ENCODE data around the gene ADAMTS7.
"Not testable (repeated sequence)": the region's sequence is repeated elsewhere in the genome, so short reads cannot be mapped to it uniquely, and the experiment has no call there.

Gene ADAMTS7

GRCh38 chr15:78775472-78775871 is 35.8 kb downstream of the ADAMTS7 start:
- DNase-seq (ENCODE audit: low spot score) = no peak
- H2AFZ ChIP-seq (ENCODE audit: low read length) = no peak overlapping the region
- WGBS, 2 donors (ENCODE audit: extremely low coverage in 2 of 2, insufficient read length in 2 of 2, insufficient replicate concordance in 1 of 2) = no CpG with 5 or more reads among the region's 8 CpGs

DNA sequence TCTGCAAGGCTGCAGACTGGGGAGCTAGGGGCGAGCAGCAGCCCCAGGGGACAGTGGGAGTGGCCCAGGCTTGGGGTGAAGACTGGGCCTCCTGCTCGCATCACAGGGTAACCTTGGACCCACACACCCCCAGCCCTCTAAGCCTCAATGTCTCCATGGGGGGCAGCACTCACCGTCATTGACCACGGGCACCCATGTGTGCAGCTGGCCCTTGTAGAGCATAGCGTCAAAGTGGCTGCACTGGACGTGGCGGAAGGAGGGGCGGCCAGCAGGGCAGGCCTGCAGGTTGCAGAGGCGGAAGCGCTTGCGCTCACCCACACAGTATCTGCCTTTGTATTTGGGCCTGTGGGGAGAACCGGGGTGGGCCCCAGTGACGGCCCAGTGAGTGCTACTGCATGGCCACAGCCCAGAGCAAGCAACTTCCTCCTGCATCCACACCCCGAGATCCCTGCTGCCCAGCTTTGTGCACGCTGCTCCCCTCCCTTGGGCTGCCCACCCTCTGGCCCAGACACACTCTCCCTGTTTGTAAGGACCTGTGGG is 36.7 kb downstream of the ADAMTS7 start:
- H3K4me3 ChIP-seq (ENCODE audit: low read length in 2 of 2); H2BK15ac ChIP-seq (ENCODE audit: low read length); H2AFZ ChIP-seq (ENCODE audit: low read length); H3K27ac ChIP-seq (replicated peaks; ENCODE audit: low read length); H2BK120ac ChIP-seq (ENCODE audit: low read depth, low read length); H2BK12ac ChIP-seq (ENCODE audit: low read length); H3K9me3 ChIP-seq (replicated peaks in 1 of 2; ENCODE audit: control insufficient read depth in 2 of 2, insufficient read depth in 1 of 2, low read depth in 1 of 2, low read length in 2 of 2); H3K27me3 ChIP-seq (ENCODE audit: control insufficient read depth in 3 of 3, insufficient read depth in 3 of 3, low read depth in 1 of 3, low read length in 3 of 3); H4K91ac ChIP-seq (ENCODE audit: low read depth, low read length, poor library complexity); H3K9ac ChIP-seq (ENCODE audit: low read depth, low read length, poor library complexity); DNase-seq (ENCODE audit: low spot score); H2BK5ac ChIP-seq (ENCODE audit: low read length); H3K36me3 ChIP-seq (replicated peaks in 1 of 2; ENCODE audit: control insufficient read depth in 2 of 2, insufficient read depth in 2 of 2, low read length in 2 of 2); H3K4me1 ChIP-seq (ENCODE audit: control insufficient read depth in 2 of 2, insufficient read depth in 1 of 2, low read depth in 1 of 2, low read length in 2 of 2); H3K4me2 ChIP-seq (ENCODE audit: insufficient read depth, low read length, poor library complexity, severe bottlenecking); H3K79me1 ChIP-seq (ENCODE audit: low read depth, low read length); H3K4ac ChIP-seq (ENCODE audit: low read length); H2AK5ac ChIP-seq (ENCODE audit: low read depth, low read length): not testable (repeated sequence)
- Histone ChIP-seq H3K18ac (ENCODE audit: low read length) (peak overlapping the region; percentile 64), H4K8ac (ENCODE audit: low read depth, low read length) (peak overlapping the region; percentile 43), H3K14ac (ENCODE audit: low read length) (peak overlapping the region; percentile 56), H3K23ac (ENCODE audit: low read depth, low read length, poor library complexity) (peak overlapping the region; percentile 43)
- no CpG with 5 or more reads among the region's 15 CpGs for WGBS, 2 donors (ENCODE audit: extremely low coverage in 2 of 2, insufficient read length in 2 of 2, insufficient replicate concordance in 1 of 2)

More at GRCh38 chr15:78775472-78775871, 35.8 kb downstream of the ADAMTS7 start:
- Histone ChIP-seq H2BK120ac (ENCODE audit: low read depth, low read length) (no peak overlapping the region), H3K14ac (ENCODE audit: low read length) (no peak overlapping the region), H3K4ac (ENCODE audit: low read length) (no peak overlapping the region), H2AK5ac (ENCODE audit: low read depth, low read length) (no peak overlapping the region), H4K8ac (ENCODE audit: low read depth, low read length) (no peak overlapping the region), H3K27me3 (ENCODE audit: control insufficient read depth in 3 of 3, insufficient read depth in 3 of 3, low read depth in 1 of 3, low read length in 3 of 3) (no peaks in the 10 kb centered on the region), H2BK5ac (ENCODE audit: low read length) (no peak overlapping the region), H2BK15ac (ENCODE audit: low read length) (no peak overlapping the region), H3K9ac (ENCODE audit: low read depth, low read length, poor library complexity) (no peak overlapping the region), H3K9me3 (replicated peaks in 1 of 2; ENCODE audit: control insufficient read depth in 2 of 2, insufficient read depth in 1 of 2, low read depth in 1 of 2, low read length in 2 of 2) (no peaks in the 10 kb centered on the region), H3K27ac (replicated peaks; ENCODE audit: low read length) (no peak overlapping the region), H3K4me3 (ENCODE audit: low read length in 2 of 2) (no peak overlapping the region), H3K36me3 (replicated peaks in 1 of 2; ENCODE audit: control insufficient read depth in 2 of 2, insufficient read depth in 2 of 2, low read length in 2 of 2) (peaks cover 5 to 7% of the 10 kb centered on the region in 2 donors), H3K4me2 (ENCODE audit: insufficient read depth, low read length, poor library complexity, severe bottlenecking) (no peak overlapping the region), H4K91ac (ENCODE audit: low read depth, low read length, poor library complexity) (no peak overlapping the region), H2BK12ac (ENCODE audit: low read length) (no peak overlapping the region), H3K4me1 (ENCODE audit: control insufficient read depth in 2 of 2, insufficient read depth in 1 of 2, low read depth in 1 of 2, low read length in 2 of 2) (no peaks in the 10 kb centered on the region), H3K18ac (ENCODE audit: low read length) (no peak overlapping the region), H3K23ac (ENCODE audit: low read depth, low read length, poor library complexity) (no peak overlapping the region), H3K79me1 (ENCODE audit: low read depth, low read length) (peaks cover 5% of the 10 kb centered on the region)

DNA sequence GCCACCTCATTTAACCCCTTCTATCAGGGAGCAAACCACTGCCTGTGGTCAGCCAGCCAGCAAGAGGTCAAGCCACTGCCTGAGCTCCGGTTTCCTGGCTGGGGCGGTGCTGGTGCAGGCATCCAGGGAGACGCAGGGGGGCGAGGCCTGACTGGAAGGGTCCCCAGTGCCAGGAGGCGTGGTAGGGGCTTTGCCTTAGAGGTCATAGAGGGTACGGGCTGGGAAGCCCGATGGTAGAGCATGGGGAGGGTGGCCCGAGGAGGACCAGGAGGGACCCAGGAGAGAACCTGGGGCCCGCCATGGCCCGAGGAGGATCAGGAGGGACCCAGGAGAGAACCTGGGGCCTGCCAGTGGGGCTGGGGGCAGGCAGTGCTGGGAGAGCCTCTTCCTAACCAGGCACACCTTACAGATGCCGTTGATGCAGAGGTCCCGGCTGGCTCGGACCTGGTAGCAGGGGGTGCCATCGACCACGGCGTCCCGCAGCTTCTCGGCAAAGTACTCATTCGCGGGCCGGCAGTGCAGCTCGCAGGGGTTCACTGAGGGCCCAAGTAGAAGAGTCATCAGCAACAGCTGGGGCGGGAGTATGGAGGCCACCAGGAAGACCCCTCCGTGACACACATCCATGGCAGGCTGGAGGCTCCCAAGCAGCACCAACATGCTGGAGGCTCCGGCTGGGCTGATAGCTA is 37.4 kb downstream of the ADAMTS7 start:
- not testable (repeated sequence) for H3K4me3 ChIP-seq (ENCODE audit: low read length in 2 of 2); H4K8ac ChIP-seq (ENCODE audit: low read depth, low read length); H3K36me3 ChIP-seq (replicated peaks in 1 of 2; ENCODE audit: control insufficient read depth in 2 of 2, insufficient read depth in 2 of 2, low read length in 2 of 2); H3K18ac ChIP-seq (ENCODE audit: low read length); H3K4ac ChIP-seq (ENCODE audit: low read length); H2BK5ac ChIP-seq (ENCODE audit: low read length); H3K27ac ChIP-seq (replicated peaks; ENCODE audit: low read length); H3K23ac ChIP-seq (ENCODE audit: low read depth, low read length, poor library complexity); H2BK12ac ChIP-seq (ENCODE audit: low read length); H3K79me1 ChIP-seq (ENCODE audit: low read depth, low read length); H4K91ac ChIP-seq (ENCODE audit: low read depth, low read length, poor library complexity); DNase-seq (ENCODE audit: low spot score); H2AFZ ChIP-seq (ENCODE audit: low read length); H3K9me3 ChIP-seq (replicated peaks in 1 of 2; ENCODE audit: control insufficient read depth in 2 of 2, insufficient read depth in 1 of 2, low read depth in 1 of 2, low read length in 2 of 2); H3K14ac ChIP-seq (ENCODE audit: low read length); H3K4me2 ChIP-seq (ENCODE audit: insufficient read depth, low read length, poor library complexity, severe bottlenecking); H3K9ac ChIP-seq (ENCODE audit: low read depth, low read length, poor library complexity); H2AK5ac ChIP-seq (ENCODE audit: low read depth, low read length); H2BK120ac ChIP-seq (ENCODE audit: low read depth, low read length); H2BK15ac ChIP-seq (ENCODE audit: low read length); H3K4me1 ChIP-seq (ENCODE audit: control insufficient read depth in 2 of 2, insufficient read depth in 1 of 2, low read depth in 1 of 2, low read length in 2 of 2); H3K27me3 ChIP-seq (ENCODE audit: control insufficient read depth in 3 of 3, insufficient read depth in 3 of 3, low read depth in 1 of 3, low read length in 3 of 3)
- WGBS, 2 donors (ENCODE audit: extremely low coverage in 2 of 2, insufficient read length in 2 of 2, insufficient replicate concordance in 1 of 2) = no CpG with 5 or more reads among the region's 25 CpGs

DNA sequence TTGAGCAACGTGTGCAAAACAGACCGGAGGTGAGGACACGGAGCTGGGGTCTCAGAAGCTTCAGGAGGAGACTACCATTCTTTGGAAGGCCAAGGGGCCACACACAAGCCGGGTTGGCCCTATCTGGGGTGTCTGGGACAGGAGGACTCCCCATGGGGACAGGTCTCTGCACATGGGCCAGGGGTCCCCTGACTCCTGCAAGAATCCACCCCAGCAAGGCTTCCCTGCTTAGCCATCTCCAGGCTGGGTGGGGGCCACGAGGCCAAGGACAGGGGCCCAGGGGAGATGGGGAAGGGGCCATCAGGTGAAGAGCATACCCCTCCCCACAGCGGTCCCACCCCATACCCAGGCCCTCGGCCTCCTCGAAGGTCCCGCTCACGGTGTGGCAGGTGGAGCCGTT is 38.5 kb downstream of the ADAMTS7 start:
- no peak overlapping the region for H2AFZ ChIP-seq (ENCODE audit: low read length)
- H2BK15ac ChIP-seq (ENCODE audit: low read length) = no peak overlapping the region
- no peaks in the 10 kb centered on the region for H3K27me3 ChIP-seq (ENCODE audit: control insufficient read depth in 3 of 3, insufficient read depth in 3 of 3, low read depth in 1 of 3, low read length in 3 of 3)
- H3K79me1 ChIP-seq (ENCODE audit: low read depth, low read length) = no peaks in the 10 kb centered on the region
- H3K9me3 ChIP-seq (replicated peaks in 1 of 2; ENCODE audit: control insufficient read depth in 2 of 2, insufficient read depth in 1 of 2, low read depth in 1 of 2, low read length in 2 of 2) = no peaks in the 10 kb centered on the region
- no peak overlapping the region for H3K27ac ChIP-seq (replicated peaks; ENCODE audit: low read length)
- H3K4ac ChIP-seq (ENCODE audit: low read length) = no peak overlapping the region
- H2BK120ac ChIP-seq (ENCODE audit: low read depth, low read length) = no peak overlapping the region
- H3K4me2 ChIP-seq (ENCODE audit: insufficient read depth, low read length, poor library complexity, severe bottlenecking) = no peak overlapping the region
- no peak overlapping the region for H3K9ac ChIP-seq (ENCODE audit: low read depth, low read length, poor library complexity)
- H4K91ac ChIP-seq (ENCODE audit: low read depth, low read length, poor library complexity) = no peak overlapping the region
- H3K4me3 ChIP-seq (ENCODE audit: low read length in 2 of 2) = no peak overlapping the region
- DNase-seq (ENCODE audit: low spot score) = no peak
- H3K4me1 ChIP-seq (ENCODE audit: control insufficient read depth in 2 of 2, insufficient read depth in 1 of 2, low read depth in 1 of 2, low read length in 2 of 2) = no peaks in the 10 kb centered on the region
- H3K18ac ChIP-seq (ENCODE audit: low read length) = no peak overlapping the region
- no peak overlapping the region for H3K14ac ChIP-seq (ENCODE audit: low read length)
- peaks cover 2 to 3% of the 10 kb centered on the region in 2 donors for H3K36me3 ChIP-seq (replicated peaks in 1 of 2; ENCODE audit: control insufficient read depth in 2 of 2, insufficient read depth in 2 of 2, low read length in 2 of 2)
- no peak overlapping the region for H2AK5ac ChIP-seq (ENCODE audit: low read depth, low read length)
- no peak overlapping the region for H2BK12ac ChIP-seq (ENCODE audit: low read length)
- WGBS, 2 donors (ENCODE audit: extremely low coverage in 2 of 2, insufficient read length in 2 of 2, insufficient replicate concordance in 1 of 2) = no CpG with 5 or more reads among the region's 11 CpGs
- H4K8ac ChIP-seq (ENCODE audit: low read depth, low read length) = no peak overlapping the region
- no peak overlapping the region for H3K23ac ChIP-seq (ENCODE audit: low read depth, low read length, poor library complexity)
- H2BK5ac ChIP-seq (ENCODE audit: low read length) = no peak overlapping the region
